Measurements from ENCODE around the gene PTPRN2.

Gene PTPRN2

DNA sequence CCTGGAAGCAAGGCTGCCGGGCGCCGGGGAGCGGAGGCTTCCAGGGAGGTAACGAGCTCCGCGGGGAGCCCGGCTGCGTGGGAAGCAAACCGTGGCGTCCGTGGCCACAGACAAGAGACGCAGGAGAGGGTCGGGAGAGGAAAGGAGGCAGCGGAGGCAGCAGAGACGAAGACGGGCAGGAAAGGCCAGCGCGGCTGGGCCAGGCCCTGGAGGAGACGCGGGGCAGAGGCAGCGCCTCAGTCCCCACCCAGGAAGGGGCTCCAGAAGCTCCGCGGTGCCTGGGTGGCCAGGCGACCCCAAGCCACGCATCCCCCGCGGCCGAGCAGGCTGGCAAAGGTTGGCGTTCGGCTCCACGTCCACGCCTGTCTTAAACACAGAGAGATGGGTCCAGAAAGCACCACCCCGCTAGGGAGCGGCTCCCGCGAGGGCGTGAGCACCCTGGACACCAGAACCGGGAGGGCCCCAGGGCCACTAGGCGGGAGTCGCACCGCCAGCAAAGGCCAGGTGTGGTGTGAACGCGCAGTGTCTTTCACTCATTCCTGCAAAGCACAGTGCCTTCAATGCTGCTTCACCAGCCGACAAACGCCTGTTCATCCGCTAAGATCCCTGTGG, 97.3 kb downstream of the PTPRN2 start:
- H3K27ac Mint-ChIP-seq, result no peak overlapping the region
- H3K4me1 Mint-ChIP-seq, result no peaks in the 10 kb centered on the region
- H3K4me3 Mint-ChIP-seq, result no peak overlapping the region
- no peaks in the 10 kb centered on the region for H3K36me3 Mint-ChIP-seq
- peaks cover 3% of the 10 kb centered on the region for H3K27me3 Mint-ChIP-seq
- H3K9me3 Mint-ChIP-seq, result no peaks in the 10 kb centered on the region

DNA sequence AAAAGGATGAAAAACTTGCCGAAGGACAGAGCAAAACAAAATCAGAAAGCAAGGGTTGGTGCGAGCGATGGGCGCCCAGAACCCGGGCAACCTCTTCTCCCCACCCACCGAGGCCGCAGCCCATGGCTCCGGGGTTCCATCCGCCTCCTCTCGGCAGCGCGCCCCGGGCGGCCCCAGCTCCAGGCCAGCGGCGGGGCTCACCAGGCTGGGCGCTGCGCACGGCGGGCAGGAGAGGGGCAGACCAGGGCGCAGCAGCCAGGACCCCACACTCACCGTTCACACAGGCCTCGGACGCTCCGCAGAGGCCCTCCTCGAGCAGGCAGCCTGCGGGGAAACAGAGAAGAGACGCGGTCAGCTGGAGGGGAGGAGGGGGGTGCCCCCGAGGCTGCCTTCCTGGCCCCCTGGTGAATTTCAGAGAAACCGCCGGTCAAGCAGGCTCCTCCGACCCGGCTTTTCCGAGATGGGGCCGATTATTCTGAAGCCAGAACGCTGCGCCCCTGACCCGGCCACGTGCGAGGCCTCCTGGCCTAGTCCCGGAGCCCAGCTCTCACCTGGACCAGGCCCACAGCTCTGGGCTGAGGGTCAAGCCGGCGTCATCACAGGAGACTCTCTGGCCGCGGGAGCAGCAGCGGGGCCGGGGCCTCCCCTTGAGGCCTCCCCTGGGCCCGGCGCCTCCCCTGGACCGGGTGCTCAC, 98.0 kb downstream of the PTPRN2 start:
- no peak overlapping the region for H3K4me3 Mint-ChIP-seq
- no peak overlapping the region for H3K27ac Mint-ChIP-seq
- no peaks in the 10 kb centered on the region for H3K36me3 Mint-ChIP-seq
- H3K27me3 Mint-ChIP-seq, result peaks cover 3% of the 10 kb centered on the region
- H3K9me3 Mint-ChIP-seq, result no peaks in the 10 kb centered on the region
- no peaks in the 10 kb centered on the region for H3K4me1 Mint-ChIP-seq

DNA sequence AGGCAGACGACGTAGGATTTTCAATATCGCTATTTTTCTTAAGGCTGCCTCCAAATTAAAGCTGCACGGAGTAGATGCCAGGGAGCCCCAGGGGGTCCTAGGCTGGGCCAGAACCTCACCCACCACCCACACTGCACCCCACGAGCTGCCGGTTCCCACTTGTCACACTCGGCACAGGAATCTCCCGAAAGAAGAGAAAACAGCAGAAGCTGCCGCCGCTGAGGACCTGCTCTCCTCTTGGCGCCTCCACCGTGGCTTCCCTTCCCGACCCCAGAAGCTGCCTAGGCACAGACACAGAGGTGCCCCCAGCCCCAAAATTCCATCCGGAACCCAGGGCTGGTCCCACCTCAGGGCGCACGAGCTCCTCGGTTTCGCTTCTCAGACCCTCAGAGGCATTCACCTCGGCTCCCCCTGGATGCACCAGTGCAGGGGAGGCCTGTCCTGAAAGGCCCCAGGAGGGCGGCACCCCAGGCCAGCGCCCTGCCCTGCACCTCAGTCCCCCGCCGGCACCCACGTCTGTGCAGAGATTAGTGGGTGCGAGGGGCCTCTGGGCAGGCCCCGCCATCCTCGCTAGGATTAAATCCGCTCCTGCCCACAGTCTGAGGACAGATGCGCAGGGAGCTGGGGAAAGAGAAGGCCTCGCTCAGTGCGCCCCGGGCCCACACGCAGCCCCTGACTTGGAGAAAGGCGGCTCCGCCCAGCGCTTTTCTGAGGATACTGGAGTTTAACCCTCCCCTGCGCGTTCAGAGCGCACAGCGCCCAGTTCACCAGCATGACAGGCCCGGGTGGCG, 99.2 kb downstream of the PTPRN2 start:
- Mint-ChIP-seq H3K4me3 (no peak overlapping the region), H3K9me3 (no peaks in the 10 kb centered on the region)

DNA sequence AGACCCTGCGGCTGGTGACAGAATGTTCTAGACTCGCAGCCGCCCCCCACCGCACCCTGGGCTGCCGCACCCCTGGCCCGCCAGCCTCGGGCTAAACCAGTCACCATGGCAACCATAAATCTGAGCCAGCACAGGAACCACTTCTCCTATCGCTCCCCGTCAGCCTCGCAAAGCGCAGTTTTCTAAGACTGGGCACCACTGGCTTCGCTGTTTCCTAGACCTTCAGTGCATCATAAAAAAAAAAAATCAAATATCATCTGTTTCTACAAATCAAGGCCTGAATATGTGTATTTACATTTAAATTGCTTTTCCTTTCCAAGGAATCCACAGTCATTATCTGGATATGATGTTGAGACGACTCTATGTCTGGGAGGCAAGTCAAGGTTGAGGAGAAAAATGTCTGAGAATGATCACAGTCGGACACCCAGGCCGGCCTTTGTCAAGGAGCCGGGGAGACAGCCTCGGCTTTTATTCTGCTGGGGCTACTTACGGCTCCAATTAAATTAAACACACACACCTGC, 99.9 kb downstream of the PTPRN2 start:
- peaks cover 3% of the 10 kb centered on the region for H3K27me3 Mint-ChIP-seq
- H3K9me3 Mint-ChIP-seq, result no peaks in the 10 kb centered on the region
- H3K4me3 Mint-ChIP-seq, result no peak overlapping the region
- H3K4me1 Mint-ChIP-seq, result no peaks in the 10 kb centered on the region
- no peaks in the 10 kb centered on the region for H3K36me3 Mint-ChIP-seq
- no peak overlapping the region for H3K27ac Mint-ChIP-seq

More for the DNA sequence above, 99.2 kb downstream of the PTPRN2 start:
- H3K36me3 Mint-ChIP-seq, result no peaks in the 10 kb centered on the region
- H3K27me3 Mint-ChIP-seq, result peaks cover 3% of the 10 kb centered on the region
- H3K27ac Mint-ChIP-seq, result no peak overlapping the region
- no peaks in the 10 kb centered on the region for H3K4me1 Mint-ChIP-seq

DNA sequence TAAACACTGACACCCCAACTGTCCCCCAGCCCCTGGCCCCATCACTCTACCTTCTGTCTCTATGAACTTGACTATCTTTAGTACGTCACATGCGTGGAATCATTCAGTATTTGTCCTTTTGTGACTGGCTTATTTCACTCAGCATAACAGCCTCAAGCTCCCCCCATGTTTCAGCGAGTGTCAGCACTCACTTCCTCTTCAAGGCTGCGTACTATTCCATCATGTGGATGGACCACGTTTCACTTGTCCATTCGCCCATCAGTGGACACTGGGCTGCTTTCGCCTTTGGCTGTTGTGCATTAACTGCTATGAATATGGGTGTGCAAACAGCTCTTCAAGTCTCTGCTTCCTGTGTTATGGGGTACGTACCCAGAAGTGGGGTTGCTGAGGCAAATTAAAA, 100.7 kb downstream of the PTPRN2 start:
- Mint-ChIP-seq H3K4me3 (no peak overlapping the region), H3K27ac (no peak overlapping the region), H3K4me1 (no peaks in the 10 kb centered on the region), H3K9me3 (no peaks in the 10 kb centered on the region), H3K27me3 (peaks cover 3% of the 10 kb centered on the region), H3K36me3 (no peaks in the 10 kb centered on the region)

DNA sequence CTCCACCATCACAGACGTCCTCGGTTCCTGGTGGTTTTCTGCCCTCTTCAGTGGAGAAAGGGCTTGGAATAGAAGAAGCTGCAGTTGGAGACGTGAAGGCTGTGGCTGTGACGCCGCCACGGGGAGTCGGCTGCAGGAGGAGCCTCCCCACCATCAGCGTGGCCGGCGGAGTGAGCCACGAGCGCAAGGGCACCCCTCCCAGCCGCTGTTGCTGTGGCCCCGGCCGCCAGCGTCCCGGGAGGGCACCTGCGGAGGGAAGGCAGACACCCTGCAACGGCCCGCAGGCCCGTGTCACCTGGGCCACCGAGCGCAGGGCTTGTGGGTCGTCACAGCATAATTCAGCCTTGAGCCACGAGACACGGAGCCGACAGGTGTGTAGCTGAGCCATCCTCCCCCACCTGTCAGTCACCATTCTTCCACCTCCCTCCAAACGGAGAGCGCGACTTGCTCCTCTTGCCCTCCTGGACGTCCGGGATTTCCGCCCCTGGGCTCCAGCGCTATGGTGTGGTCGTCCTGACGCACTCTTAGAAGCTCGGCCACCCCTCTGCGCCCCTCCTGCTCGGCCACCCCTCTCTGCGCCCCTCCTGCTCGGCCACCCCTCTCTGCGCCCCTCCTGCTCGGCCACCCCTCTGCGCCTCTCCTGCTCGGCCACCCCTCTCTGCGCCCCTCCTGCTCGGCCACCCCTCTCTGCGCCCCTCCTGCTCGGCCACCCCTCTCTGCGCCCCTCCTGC, 102.7 kb downstream of the PTPRN2 start:
- Mint-ChIP-seq H3K27ac (no peak overlapping the region), H3K27me3 (peaks cover 3% of the 10 kb centered on the region), H3K36me3 (no peaks in the 10 kb centered on the region), H3K9me3 (no peaks in the 10 kb centered on the region), H3K4me1 (no peaks in the 10 kb centered on the region), H3K4me3 (no peak overlapping the region)

DNA sequence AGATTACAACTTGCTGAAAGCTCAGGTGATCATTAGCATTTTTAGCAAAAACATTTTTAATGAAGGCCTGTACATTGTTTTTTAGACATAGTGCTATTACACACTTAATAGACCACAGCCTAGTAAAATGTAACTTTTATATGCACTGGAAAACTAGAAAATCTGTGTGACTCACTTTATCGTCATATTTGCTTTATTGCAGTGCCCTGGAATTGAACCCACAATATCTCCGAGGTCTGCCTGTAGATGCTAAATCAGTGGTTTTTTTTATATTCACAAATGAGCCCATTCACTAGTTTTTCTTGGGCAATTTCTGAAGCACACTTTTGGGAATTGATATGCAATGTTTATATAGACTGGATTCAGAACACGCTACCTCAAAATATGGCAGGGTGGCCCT, 105.1 kb downstream of the PTPRN2 start:
- Mint-ChIP-seq H3K36me3 (no peaks in the 10 kb centered on the region), H3K9me3 (no peaks in the 10 kb centered on the region), H3K4me1 (no peaks in the 10 kb centered on the region), H3K27ac (no peak overlapping the region), H3K4me3 (no peak overlapping the region), H3K27me3 (peaks cover 3% of the 10 kb centered on the region)

DNA sequence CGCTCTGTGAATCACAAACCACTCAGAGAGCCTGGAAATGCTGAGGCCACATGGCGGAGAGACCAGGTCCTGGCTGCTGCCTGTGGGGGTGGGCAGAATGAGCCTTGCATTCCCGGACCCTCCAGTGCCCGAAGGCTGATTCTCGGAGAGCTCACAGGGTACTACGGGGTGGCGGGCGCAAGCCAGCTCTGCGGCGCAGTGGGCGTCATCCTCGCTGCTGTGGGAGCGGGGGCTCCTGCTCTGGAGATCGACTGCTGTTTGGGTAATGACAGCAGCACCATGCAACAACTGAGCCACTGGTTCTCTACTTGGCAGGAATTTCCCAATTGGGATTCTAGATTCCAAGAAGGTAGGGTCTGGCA, 108.0 kb downstream of the PTPRN2 start:
- Mint-ChIP-seq H3K36me3 (no peaks in the 10 kb centered on the region), H3K27ac (no peak overlapping the region), H3K4me1 (no peaks in the 10 kb centered on the region), H3K4me3 (no peak overlapping the region), H3K27me3 (no peaks in the 10 kb centered on the region), H3K9me3 (no peaks in the 10 kb centered on the region)

DNA sequence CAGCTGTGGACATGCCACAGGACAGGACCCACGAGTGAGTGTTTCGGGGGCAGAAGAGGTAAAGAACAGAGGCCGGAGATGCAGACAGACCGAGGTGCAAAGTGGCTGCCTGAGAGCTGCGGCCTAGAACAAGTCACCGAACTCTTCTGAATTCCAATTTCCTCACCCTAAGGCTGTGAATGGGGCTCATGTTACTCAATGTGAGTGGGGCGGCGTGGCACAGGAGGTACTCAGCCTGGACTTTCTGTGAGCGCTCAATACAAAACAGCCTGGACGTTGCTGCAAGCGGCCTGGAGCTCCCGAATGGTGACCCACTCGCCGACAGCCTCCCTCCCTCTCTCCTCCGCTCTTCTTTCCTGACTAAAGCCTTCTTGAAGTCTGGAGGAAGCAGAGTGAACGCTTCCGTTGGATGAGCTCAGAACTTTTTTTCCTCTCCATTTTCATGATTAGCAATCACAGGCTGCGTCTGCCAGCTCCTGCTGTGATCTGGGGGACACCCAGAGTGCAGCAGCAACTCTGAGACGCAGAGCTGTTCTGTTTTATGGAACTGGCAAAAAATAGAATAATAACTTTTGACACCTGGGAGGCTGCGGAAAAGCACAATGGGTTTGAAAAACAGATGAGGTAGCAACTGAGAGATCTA, 108.5 kb downstream of the PTPRN2 start:
- Mint-ChIP-seq H3K27ac (no peak overlapping the region), H3K36me3 (no peaks in the 10 kb centered on the region), H3K9me3 (no peaks in the 10 kb centered on the region), H3K4me3 (no peak overlapping the region), H3K27me3 (no peaks in the 10 kb centered on the region), H3K4me1 (no peaks in the 10 kb centered on the region)

DNA sequence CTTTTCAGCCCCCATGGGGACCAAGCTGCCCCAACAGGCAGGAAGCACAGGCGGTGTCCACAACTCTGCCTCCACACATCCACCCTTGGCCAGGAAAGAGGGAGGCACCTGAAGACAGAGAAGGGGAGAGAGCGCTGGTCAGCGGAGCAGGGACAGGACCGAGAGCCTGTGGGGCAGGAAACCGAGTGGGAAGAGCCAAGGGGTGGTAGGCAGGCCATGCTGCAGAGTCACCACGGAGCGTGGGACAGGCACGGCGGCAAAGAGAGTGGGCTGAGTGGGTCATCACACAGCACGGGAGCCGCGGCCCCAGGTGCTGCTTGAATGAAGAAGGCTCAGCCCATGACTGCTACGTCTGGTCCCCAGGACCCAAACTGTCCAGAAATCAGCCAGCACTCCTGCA, 109.8 kb downstream of the PTPRN2 start:
- Mint-ChIP-seq H3K4me3 (no peak overlapping the region), H3K27ac (no peak overlapping the region), H3K27me3 (no peaks in the 10 kb centered on the region), H3K36me3 (no peaks in the 10 kb centered on the region), H3K4me1 (no peaks in the 10 kb centered on the region), H3K9me3 (no peaks in the 10 kb centered on the region)

DNA sequence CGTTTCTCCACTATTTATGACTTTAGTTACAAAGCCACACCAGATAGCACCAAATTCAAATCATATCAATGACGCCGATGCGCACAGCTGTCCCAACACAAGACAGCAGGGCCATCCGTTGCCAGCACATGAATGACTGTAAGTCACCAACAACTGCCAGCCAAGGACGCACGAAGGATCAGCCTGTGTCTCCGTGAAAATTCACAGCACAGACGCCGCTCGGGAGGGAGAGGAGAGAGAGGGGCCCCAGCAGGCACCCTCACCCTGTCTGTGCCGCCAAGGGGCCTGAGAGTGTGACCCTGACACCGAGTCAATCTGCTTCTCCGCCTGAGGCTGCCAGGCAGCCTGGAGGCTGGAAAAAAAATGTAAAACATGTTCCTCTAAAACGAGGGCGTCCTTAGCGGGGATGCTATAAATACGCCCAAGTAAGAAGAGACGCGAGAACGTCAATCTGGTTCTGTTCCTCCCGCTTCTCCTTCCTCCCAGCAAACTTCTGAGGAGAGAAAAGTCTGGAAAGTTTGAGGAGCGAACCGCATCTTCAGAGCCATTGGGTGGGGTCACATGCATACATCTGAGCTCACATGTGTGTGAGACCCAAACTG, 111.2 kb downstream of the PTPRN2 start:
- H3K4me3 Mint-ChIP-seq, result no peak overlapping the region
- no peaks in the 10 kb centered on the region for H3K4me1 Mint-ChIP-seq
- no peaks in the 10 kb centered on the region for H3K9me3 Mint-ChIP-seq
- H3K27me3 Mint-ChIP-seq, result no peaks in the 10 kb centered on the region
- H3K27ac Mint-ChIP-seq, result no peak overlapping the region
- H3K36me3 Mint-ChIP-seq, result no peaks in the 10 kb centered on the region

DNA sequence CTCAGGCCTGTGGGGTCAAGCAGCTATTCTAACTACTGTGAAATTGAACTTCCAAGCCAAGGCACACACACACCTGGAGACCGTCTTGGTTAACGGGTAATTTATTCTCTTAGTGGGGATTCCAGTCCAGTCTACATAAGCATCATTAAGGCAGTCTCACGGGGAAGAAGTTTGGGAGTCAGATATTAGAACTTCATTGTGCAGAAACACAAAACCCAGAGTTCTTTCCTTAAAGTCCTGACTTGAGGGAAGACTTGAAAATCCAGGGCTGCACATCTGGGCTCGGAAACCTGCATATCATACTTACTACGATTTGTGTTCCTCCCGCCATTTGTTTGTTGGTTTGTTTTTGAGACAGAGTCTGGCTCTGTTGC, 112.0 kb downstream of the PTPRN2 start:
- H3K36me3 Mint-ChIP-seq, result no peaks in the 10 kb centered on the region
- no peaks in the 10 kb centered on the region for H3K4me1 Mint-ChIP-seq
- no peaks in the 10 kb centered on the region for H3K27me3 Mint-ChIP-seq
- H3K27ac Mint-ChIP-seq, result no peak overlapping the region
- no peaks in the 10 kb centered on the region for H3K9me3 Mint-ChIP-seq
- no peak overlapping the region for H3K4me3 Mint-ChIP-seq

DNA sequence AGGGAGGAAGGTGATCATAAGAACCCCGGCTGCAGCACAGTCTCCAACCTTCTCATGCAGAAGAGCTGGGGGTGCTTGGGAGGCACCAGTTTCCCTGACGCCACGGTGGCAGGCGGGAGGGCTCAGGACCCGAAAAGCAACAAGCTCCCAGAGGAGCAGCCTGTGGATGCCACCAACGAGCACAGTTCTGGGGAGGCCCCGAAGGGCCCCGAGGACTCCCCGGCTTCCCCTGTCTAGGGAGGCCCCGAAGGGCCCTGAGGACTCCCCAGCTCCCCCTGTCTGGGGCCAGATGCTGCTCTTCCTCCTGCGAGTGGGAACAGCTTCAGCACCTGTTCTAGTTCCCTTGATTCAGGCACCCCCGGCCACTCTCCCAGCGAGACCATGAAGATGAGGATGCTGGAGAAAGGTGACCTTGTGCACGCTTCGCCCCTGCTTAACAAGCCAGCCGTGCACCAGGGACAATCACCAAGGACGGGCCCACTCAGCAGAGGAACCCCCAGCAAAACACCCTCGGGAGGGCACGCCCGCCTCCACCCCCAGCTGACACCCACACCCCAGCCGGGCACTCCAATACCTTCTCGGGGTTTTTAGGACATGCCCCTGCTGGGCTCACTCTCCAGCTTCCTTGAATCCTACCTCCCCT, 112.5 kb downstream of the PTPRN2 start:
- Mint-ChIP-seq H3K4me1 (no peaks in the 10 kb centered on the region), H3K27me3 (no peaks in the 10 kb centered on the region), H3K36me3 (no peaks in the 10 kb centered on the region), H3K4me3 (no peak overlapping the region), H3K9me3 (no peaks in the 10 kb centered on the region), H3K27ac (no peak overlapping the region)

DNA sequence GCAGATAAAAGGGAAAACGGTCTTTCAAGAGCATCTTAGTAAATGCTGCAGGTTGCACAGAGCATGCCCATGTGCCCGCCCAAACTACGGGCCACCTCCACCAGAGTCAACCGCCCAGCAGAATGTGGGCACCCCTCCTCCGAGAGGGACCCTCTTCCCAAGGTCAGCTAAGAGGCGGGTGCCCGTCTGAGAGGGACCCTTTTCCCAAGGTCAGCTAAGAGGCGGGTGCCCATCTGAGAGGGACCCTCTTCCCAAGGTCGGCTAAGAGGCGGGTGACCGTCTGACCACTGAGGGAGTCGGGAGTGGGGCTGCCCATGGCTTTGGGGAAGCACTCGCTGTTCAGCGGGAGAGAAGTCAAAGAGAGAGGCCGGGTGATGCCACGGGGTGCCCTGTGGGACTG, 113.1 kb downstream of the PTPRN2 start:
- H3K4me3 Mint-ChIP-seq, result no peak overlapping the region
- no peaks in the 10 kb centered on the region for H3K27me3 Mint-ChIP-seq
- no peak overlapping the region for H3K27ac Mint-ChIP-seq
- no peaks in the 10 kb centered on the region for H3K4me1 Mint-ChIP-seq
- no peaks in the 10 kb centered on the region for H3K36me3 Mint-ChIP-seq
- H3K9me3 Mint-ChIP-seq, result no peaks in the 10 kb centered on the region

DNA sequence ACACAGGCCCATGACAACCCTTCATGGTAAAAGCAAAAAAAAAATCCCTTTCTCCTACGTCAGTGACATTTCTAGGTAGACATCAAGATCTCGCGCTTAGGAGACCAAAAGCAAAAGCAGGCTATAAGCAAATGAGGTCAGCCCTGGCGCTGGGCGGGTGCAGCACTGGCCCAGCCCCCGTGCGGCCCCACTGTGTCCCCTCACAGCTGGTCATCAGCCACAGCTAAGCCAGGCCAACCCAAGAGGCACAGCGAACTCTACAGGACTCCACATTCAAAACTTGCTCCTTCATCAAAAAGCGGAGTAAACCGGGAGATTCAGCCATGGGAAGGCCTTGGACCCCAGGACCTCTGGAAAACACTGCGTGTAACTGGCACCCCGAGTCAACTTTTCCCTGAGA, 113.7 kb downstream of the PTPRN2 start:
- H3K27ac Mint-ChIP-seq, result no peak overlapping the region
- H3K9me3 Mint-ChIP-seq, result no peaks in the 10 kb centered on the region
- H3K4me3 Mint-ChIP-seq, result no peak overlapping the region
- no peaks in the 10 kb centered on the region for H3K36me3 Mint-ChIP-seq
- H3K4me1 Mint-ChIP-seq, result no peaks in the 10 kb centered on the region
- H3K27me3 Mint-ChIP-seq, result no peaks in the 10 kb centered on the region
